Inflammatory macrophage treated with lipopolysaccharide for 4 hours (primary cell): ENCODE measurements around the gene GOLPH3.
"Not testable (repeated sequence)": the region's sequence is repeated elsewhere in the genome, so short reads cannot be mapped to it uniquely, and the experiment has no call there.

Source experiments
- DNase-seq: peaks from one replicate; pipeline ENCODE4 v3.0.0-alpha.2; 2020

GOLPH3 gene

DNA sequence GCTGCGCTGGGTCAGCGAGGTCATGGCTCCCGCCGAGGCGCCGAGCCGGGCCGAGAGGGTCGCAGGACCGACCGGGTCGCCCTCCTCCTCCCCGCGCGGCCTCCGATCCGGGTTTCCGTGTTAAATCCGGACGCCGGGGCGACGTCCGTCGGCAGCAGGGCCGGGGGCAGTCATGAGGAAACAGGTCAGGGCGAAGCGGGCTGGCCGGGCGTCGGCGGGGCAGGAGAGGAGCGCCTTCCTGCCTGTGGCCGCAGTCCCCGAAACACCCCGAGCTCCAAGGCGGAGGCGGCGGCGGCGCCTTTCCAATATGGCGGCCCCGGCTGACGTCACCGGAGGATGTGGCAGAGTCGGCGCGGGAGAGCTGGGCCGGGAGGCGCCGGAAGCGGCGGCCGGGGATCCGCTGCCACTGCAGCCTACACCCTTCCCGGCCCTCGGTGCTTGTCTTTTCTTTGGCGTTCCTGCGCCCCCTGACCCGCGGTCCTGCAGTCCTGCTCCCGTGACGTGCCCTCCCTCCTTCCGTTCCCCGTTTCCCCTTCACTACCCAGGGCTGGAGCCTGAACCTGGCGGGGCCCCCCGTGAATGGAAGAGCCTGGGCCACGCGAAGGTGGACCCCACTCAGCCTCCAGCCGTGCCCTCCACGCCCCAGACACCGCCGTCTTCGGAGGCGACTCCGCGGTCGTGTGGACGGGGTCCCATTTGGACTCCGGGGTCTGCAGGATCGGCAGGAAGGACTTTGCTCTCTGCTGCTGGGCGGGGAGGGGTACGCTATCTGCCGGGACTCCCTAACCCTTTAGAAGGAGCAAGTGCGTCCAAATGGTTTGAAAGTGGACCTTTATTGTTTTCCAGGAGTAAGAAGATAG, at the start of gene GOLPH3:
Gene GOLPH3 (minus strand): TSS at position 309 of the 860 bp plus-strand sequence. CDS start 285 bp downstream, at position 24.
- DNase-seq = peak; percentile 96

GRCh38 chr5:32222723-32223470, 48.8 kb upstream of the GOLPH3 start:
- no peak for DNase-seq

DNA sequence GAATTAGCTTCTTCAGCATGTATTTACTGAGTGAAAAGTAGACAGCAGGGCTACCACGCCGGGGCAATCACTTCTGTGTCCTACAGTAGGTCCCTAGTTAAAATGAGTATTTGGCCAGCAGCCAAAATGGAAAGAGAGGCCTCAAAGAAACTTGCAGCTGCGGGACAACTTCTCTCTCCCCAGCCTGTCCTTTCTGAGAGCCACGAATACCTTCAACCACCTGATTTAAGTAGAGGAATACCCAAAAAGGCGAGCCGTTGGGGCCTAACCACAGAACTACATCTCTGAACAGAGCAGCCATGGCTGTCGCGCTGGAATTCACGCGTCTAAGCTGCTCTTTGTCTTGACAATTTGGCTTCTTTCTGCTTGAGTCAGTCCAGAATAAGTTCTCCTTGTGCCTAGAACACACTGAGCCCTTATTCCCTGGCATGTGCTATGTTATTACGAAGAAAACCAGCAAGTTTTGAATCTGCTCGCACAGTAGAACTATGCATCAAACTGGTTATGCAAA, 43.8 kb upstream of the GOLPH3 start:
- DNase-seq = no peak

DNA sequence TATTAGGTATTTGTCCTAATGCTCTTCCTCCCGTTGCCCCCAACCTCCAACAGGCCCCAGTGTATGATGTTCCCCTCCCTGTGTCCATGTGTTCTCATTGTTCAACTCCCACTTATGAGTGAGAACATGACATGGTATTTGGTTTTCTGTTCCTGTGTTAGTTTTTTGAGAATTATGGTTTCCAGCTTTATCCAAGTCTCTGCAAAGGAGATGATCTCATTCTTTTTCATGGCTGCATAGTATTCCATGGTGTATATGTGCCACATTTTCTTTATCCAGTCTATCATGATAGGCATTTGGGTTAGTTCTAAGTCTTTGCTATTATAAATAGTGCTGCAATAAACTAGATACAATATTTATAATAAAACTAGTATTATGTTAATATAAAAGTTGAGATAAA, 40.2 kb upstream of the GOLPH3 start:
- not testable (repeated sequence) for DNase-seq

DNA sequence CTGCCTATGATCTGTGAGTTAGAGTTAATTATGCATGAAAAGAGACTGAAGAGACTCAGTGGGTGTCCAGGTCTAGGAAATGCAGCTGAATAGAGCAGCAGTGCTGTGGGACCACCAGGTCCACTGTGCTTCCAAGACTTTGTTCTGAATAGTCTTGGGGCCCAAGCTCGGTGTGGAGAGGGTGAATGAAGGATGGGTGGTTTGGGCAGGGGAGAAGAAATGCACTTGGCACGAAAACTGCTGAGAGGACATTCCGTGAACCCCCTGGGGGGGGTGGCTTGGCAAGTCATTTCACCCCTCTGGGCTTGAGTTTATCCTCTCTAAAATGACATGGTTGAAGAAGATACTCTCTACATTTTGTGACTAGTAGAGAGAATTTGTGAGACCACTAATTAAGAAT, 36.0 kb upstream of the GOLPH3 start:
- no peak for DNase-seq

DNA sequence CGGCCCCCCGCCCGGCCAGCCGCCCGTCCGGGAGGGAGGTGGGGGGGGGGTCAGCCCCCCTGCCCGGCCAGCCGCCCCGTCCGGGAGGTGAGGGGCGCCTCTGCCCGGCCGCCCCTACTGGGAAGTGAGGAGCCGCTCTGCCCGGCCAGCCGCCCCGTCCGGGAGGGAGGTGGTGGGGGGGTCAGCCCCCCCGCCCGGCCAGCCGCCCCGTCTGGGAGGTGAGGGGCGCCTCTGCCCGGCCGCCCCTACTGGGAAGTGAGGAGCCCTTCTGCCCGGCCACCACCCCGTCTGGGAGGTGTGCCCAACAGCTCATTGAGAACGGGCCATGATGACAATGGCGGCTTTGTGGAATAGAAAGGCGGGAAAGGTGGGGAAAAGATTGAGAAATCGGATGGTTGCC, 34.7 kb upstream of the GOLPH3 start:
- DNase-seq = not testable (repeated sequence)

DNA sequence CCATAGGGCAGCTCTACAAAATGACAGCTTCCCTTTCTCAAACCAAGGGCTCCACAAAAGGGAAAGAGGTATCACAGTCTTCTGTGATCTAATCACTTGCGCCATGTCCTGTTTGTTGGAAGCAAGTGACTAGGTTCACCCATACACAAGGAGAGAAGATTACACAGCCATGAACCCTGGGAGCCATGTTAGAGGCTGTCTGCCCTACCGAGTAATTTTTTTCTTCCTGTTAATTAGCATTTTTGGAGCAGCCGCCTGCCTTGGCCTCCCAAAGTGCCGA, 33.2 kb upstream of the GOLPH3 start:
- DNase-seq = peak; percentile 85

DNA sequence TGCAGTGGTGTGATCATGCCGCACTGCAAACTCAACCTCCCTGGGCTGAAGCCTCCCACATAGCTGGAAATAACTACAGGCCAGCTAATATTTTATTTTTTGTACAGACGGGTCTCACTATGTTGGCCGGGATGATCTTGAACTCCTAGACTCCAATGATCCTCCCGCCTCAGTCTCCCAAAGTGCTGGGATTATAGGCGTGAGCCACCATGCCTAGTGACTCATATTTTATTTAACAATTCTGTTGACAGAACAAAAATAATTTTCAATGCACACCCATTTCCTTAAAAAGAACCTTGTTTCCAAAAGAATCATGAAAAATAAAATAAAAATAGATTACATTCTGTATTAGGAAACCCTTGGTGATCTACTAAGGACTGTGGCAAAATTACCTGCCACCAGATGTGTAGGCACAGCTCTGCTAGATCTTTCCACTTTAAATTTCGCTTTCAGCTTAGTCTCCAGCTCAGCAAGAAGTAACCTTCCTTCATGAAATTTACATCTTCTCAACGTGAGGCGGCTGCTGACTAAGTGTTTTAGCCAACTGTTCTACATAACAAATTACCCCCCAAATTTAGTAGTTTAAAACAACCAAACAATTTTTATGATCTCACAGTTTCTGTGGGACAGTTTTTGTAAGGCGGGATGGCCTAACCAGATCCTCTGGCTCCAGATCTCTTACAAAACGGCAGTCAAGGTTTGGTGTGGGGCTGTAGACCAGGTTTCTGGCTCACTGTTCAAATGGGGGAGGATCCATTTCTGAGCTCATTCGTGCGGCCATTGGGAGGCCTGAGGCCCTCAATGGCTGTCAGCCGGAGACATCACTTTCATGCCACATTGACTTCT, 32.6 kb upstream of the GOLPH3 start:
- DNase-seq = no peak

DNA sequence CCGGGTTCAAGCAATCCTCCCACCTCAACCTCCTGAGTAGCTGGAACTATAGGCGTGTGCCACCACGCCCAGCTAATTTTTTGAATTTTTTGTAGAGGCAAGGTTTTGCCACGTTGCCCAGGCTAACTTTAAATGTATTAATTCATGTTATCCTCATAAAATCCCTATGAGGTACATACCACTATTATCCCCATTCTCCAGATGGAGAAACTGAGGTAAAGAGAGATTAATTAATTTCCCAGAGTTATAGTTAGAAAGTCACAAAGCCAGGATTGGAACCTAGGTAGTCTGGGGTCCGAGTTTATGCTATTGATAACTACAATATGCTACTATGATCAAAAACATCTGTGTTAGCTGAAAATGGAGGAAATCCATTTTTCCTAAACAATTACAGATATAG, 31.9 kb upstream of the GOLPH3 start:
- DNase-seq = no peak

GRCh38 chr5:32202394-32202793, 28.3 kb upstream of the GOLPH3 start:
- DNase-seq = peak; percentile 43

DNA sequence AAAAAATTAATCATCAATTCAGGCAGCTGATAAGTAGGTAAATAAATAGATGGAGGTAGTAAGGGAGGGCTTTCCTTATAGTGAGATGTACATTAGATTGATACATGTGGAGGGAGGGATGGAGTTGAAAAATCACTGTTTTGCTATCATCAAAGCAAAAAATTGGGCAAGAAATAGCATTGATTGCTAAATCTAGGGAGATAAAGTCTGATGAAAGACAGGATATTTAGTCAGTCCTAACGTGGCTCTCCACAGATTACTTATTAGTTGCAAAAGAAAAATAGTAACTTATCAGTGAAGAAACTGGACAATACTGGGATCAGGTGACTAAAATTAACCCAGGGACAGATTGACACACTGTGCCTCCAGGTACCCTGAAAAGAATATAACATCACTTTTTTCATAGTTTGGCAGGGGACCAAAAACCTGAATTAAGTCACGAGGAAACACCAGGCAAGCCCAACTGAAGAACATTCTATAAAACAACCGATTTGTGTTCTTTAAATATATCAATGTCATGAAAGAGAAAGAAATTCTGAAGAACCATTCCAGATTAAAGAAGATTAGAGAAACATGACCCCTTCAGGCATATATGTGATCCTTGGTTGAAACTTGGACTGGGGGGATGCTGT, 27.1 kb upstream of the GOLPH3 start:
- DNase-seq = peak; percentile 75

DNA sequence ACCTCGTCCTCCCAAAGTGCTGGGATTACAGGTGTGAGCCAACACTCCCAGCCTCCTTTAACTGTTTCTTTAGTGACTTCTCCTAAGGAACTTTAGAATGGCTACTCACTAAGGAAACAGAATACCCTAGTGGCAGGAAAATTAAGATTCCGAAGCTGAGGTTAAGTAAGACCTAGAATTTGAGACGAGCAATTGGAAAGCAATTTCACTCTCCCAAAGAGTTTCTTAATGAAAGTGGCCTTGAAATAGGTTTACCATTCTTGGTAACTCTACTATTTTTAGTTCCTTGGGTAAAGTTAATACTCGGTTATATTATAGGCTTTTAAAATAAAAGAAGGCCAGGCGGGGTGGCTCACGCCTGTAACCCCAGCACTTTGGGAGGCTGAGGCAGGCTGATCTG, 22.9 kb upstream of the GOLPH3 start:
- no peak for DNase-seq

DNA sequence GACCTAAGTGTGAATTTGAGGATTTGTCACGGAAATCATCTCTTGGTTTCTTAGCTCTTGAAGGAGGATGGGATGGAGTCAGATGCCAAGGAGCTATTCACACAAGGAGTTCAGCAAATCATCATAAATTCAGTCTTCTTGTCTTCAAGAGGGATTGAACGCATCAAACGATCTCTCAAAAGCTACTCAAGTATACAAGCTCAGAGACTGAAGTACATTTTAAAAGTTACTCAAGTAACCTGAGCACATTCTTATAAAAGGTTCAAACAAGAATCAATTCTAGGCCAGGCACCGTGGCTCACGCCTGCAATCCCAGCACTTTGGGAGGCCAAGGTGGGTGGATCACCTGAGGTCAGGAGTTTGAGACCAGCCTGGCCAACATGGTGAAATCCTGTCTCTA, 21.1 kb upstream of the GOLPH3 start:
- no peak for DNase-seq

- DNase-seq = peak; percentile 78
Observed at GRCh38 chr5:32193591-32193990, 19.5 kb upstream of the GOLPH3 start.

DNA sequence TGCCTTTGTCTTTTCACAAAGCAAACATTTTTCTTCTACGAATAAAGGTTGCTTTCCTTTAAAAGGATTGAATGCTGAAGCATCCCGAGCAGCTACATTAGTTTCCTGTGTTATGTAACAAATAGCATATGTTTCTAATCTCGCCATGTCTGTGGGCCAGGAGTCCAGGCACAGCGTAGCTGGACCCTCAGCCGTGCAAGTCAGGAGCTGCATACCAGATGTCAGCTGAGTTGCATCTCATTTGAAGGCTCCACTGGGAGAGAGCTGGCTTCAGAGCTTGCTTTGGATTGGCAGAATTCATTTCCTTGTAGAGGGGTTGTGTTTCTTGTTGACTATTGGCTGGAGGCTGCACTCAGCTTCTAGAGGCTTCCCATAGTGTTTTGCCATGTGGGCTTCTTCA, 16.0 kb upstream of the GOLPH3 start:
- DNase-seq = no peak

DNA sequence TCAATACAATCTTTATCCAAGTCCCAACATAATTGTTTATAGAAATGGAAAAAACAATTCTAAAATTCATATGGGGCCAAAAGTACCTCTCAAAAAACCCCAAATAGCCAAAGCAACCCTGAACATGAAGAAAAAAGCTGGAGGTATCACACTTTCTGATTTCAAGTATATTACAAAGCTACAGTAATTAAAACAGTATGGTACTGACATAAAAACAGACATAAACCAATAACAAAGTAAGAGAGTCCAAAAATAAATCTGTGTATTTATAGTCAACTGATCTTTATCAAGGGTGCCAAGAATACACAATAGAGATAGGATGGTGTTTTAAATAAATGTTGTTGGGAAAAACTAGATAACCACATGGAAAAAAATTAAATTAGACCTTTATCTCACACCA, 13.6 kb upstream of the GOLPH3 start:
- no peak for DNase-seq

- no peak for DNase-seq
Observed at GRCh38 chr5:32182463-32183063, 8.4 kb upstream of the GOLPH3 start.

- DNase-seq = peak; percentile 52
Observed at GRCh38 chr5:32173267-32174010, 680 bp downstream of the GOLPH3 start.

- DNase-seq = no peak
Observed at GRCh38 chr5:32172923-32173266, 1.2 kb downstream of the GOLPH3 start.

GRCh38 chr5:32172186-32172911, 1.8 kb downstream of the GOLPH3 start:
- peak; percentile 32 for DNase-seq
